SK-N-SH (cell line): ENCODE results near the gene BRPF3. TPM values are rescaled to one million over a fixed set of nuclear protein-coding genes. Genes with fewer than 3 reads are reported as not detected.

Source experiments
- CTCF ChIA-PET: fragments of 300-600, 350-600 bp; formaldehyde crosslinking; extraction: SDS; loops from one replicate; lab custom pipeline; 2021; lab: Yijun Ruan, JAX
- POLR2A ChIA-PET: fragments of 350-600 bp; sonication (Branson Sonifier 250); formaldehyde crosslinking; extraction: SDS; loops from one replicate; lab custom pipeline; 2020; ENCODE audit warnings: antibody characterized with exemption, inconsistent platforms; lab: Yijun Ruan, JAX
- DNase-seq: peaks from one replicate; pipeline ENCODE4 v3.0.0; 2012
- H2AFZ ChIP-seq: fragments of 200-600 bp; sonication (generic); 2 replicates; pipeline ENCODE4 v1.8.1; 2016; ENCODE audit warnings: antibody characterized with exemption, mild to moderate bottlenecking, low read depth
- H3F3A ChIP-seq: fragments of 200-600 bp; sonication (generic); replicated peaks from 2 replicates; pipeline ENCODE3; 2016; ENCODE audit warnings: antibody characterized with exemption, mild to moderate bottlenecking; ENCODE audit not compliant: insufficient read depth
- H3K27ac ChIP-seq, 2 experiments: fragments of 200-500 bp in 1 of 2; fragments of 200-600 bp in 1 of 2; sonication (Bioruptor generic) in 1 of 2; sonication (generic), shearing (Covaris generic) in 1 of 2; 2 replicates each; pipeline versions ENCODE4 v1.5.1 to v1.6.1; 2014 to 2016; ENCODE audit warnings: low read depth in 2 of 2, inconsistent platforms in 1 of 2, low read length in 1 of 2, mild to moderate bottlenecking in 1 of 2, mixed read lengths in 1 of 2
- H3K27me3 ChIP-seq: fragments of 200-600 bp; sonication (generic), shearing (Covaris generic); 2 replicates; pipeline ENCODE4 v1.6.1; 2016; ENCODE audit warnings: mixed run types; ENCODE audit not compliant: insufficient read depth
- H3K36me3 ChIP-seq, 2 experiments: fragments of 200-500 bp in 1 of 2; fragments of 200-600 bp in 1 of 2; sonication (Bioruptor generic) in 1 of 2; sonication (generic) in 1 of 2; replicated peaks in 1 of 2; 2 replicates each; pipeline versions ENCODE3 to v1.5.1; 2014 to 2016; ENCODE audit warnings: low read length in 1 of 2, mild to moderate bottlenecking in 1 of 2; ENCODE audit not compliant: insufficient read depth in 2 of 2, control insufficient read depth in 1 of 2
- H3K4me1 ChIP-seq, 2 experiments: fragments of 200-500 bp in 1 of 2; fragments of 200-600 bp in 1 of 2; sonication (Bioruptor generic) in 1 of 2; sonication (generic), shearing (Covaris generic) in 1 of 2; 2 replicates each; pipeline versions ENCODE4 v1.5.1 to v1.6.1; 2014 to 2016; ENCODE audit warnings: low read depth in 1 of 2, low read length in 1 of 2, mixed run types in 1 of 2; ENCODE audit not compliant: insufficient read depth in 2 of 2, control insufficient read depth in 1 of 2
- H3K4me2 ChIP-seq: fragments of 200-600 bp; sonication (generic), shearing (Covaris generic); 2 replicates; pipeline ENCODE4 v1.6.1; 2017; ENCODE audit warnings: mixed run types
- H3K4me3 ChIP-seq, 2 experiments: fragments of 200-500 bp in 1 of 2; fragments of 200-600 bp in 1 of 2; sonication (Bioruptor generic) in 1 of 2; sonication (generic), shearing (Covaris generic) in 1 of 2; 2 replicates each; pipeline versions ENCODE4 v1.5.1 to v1.8.1; 2014 to 2016; ENCODE audit warnings: low read depth in 2 of 2, inconsistent platforms in 1 of 2, low read length in 1 of 2, mild to moderate bottlenecking in 1 of 2, mixed read lengths in 1 of 2, moderate library complexity in 1 of 2
- H3K79me2 ChIP-seq: fragments of 200-600 bp; sonication (generic); 2 replicates; pipeline ENCODE4 v1.8.1; 2017; ENCODE audit warnings: mild to moderate bottlenecking; ENCODE audit not compliant: insufficient read depth
- H3K9ac ChIP-seq: fragments of 200-600 bp; sonication (generic); 2 replicates; pipeline ENCODE4 v1.6.1; 2017; ENCODE audit warnings: mixed run types
- H3K9me2 ChIP-seq: fragments of 200-600 bp; sonication (generic); 2 replicates; pipeline ENCODE4 v1.6.1; 2017; ENCODE audit warnings: mixed run types
- H3K9me3 ChIP-seq: fragments of 200-600 bp; sonication (generic); 2 replicates; pipeline ENCODE4 v1.6.1; 2017; ENCODE audit warnings: mixed run types, mild to moderate bottlenecking, moderate library complexity
- H4K20me1 ChIP-seq: fragments of 200-600 bp; sonication (generic); 2 replicates; pipeline ENCODE4 v1.6.1; 2017; ENCODE audit warnings: mild to moderate bottlenecking, mixed run types; ENCODE audit not compliant: insufficient read depth
- CHD2 ChIP-seq: fragments of 150-350 bp; IDR thresholded peaks from 2 replicates; pipeline ENCODE4 v1.6.1; 2018; ENCODE audit warnings: low read length; ENCODE audit not compliant: partially characterized antibody
- EZH2phosphoT487 ChIP-seq: fragments of 200-600 bp; sonication (generic); IDR thresholded peaks from 2 replicates; pipeline ENCODE4 v1.6.1; 2017; ENCODE audit warnings: low read depth, mixed run types, mild to moderate bottlenecking, antibody characterized with exemption, moderate library complexity, borderline replicate concordance
- FOXM1 ChIP-seq: IDR thresholded peaks from 2 replicates; pipeline ENCODE4 v1.4.0; 2012; ENCODE audit warnings: low read depth, mild to moderate bottlenecking
- GATA2 ChIP-seq: sonication (generic); formaldehyde crosslinking; IDR thresholded peaks from 2 replicates; pipeline ENCODE4 v1.5.0; 2020; ENCODE audit warnings: mild to moderate bottlenecking, missing genetic modification reagents
- MXI1 ChIP-seq: IDR thresholded peaks from 2 replicates; pipeline ENCODE4 v1.6.1; 2012; ENCODE audit warnings: mild to moderate bottlenecking, low read depth, low read length, improper control_type of control experiment
- NFIC ChIP-seq: IDR thresholded peaks from 2 replicates; pipeline ENCODE4 v1.4.0; 2012; ENCODE audit warnings: borderline replicate concordance
- NRF1 ChIP-seq: IDR thresholded peaks from 2 replicates; pipeline ENCODE4 v1.6.1; 2012; ENCODE audit warnings: low read depth, mild to moderate bottlenecking, low read length
- RAD21 ChIP-seq: IDR thresholded peaks from 2 replicates; pipeline ENCODE4 v1.6.1; 2012; ENCODE audit warnings: mild to moderate bottlenecking, low read length
- RFX5 ChIP-seq: IDR thresholded peaks from 2 replicates; pipeline ENCODE4 v1.6.1; 2012; ENCODE audit warnings: mild to moderate bottlenecking, improper control_type of control experiment, low read length
- SMC3 ChIP-seq: IDR thresholded peaks from 2 replicates; pipeline ENCODE4 v1.6.1; 2012; ENCODE audit warnings: low read depth, low read length, improper control_type of control experiment
- TAF1 ChIP-seq: IDR thresholded peaks from 2 replicates; pipeline ENCODE4 v1.6.1; 2012; ENCODE audit warnings: low read depth, mild to moderate bottlenecking, low read length, moderate library complexity, borderline replicate concordance
- TCF12 ChIP-seq: IDR thresholded peaks from 2 replicates; pipeline ENCODE4 v1.4.0; 2012
- WGBS: methylation state at CpG from one replicate; pipeline ENCODE4 v1.1.6; 2017; ENCODE audit warnings: low lambda C conversion rate; 5-methylcytosine and 5-hydroxymethylcytosine counted together
- polyA plus RNA-seq, 3 experiments: library from polyadenylated mRNA; depleted of rRNA; stranded (reverse); fragments of >200 nt; gene quantifications; 2 replicates each; pipeline ENCODE4 v1.2.3, GENCODE V29; 2012
- TF ChIP-seq, protein P1 (sequence below): fragments of 150-350 bp; IDR thresholded peaks from 2 replicates; pipeline ENCODE4 v1.6.1; 2017; ENCODE audit warnings: antibody characterized with exemption, low read length, low read depth, borderline replicate concordance
- TF ChIP-seq, protein P2 (sequence below): IDR thresholded peaks from 2 replicates; pipeline ENCODE4 v1.6.1; 2012; ENCODE audit warnings: mild to moderate bottlenecking, low read depth, low read length, moderate library complexity
- TF ChIP-seq, protein P3 (sequence below): IDR thresholded peaks from 2 replicates; pipeline ENCODE4; 2012
- TF ChIP-seq, protein P4 (sequence below): IDR thresholded peaks from 2 replicates; pipeline ENCODE4 v1.4.0; 2012; ENCODE audit warnings: low read depth

BRPF3 gene
- polyA plus RNA-seq, 1 of the 3 experiments (the other 2 are of a cell fraction) = 15.4 TPM

DNA sequence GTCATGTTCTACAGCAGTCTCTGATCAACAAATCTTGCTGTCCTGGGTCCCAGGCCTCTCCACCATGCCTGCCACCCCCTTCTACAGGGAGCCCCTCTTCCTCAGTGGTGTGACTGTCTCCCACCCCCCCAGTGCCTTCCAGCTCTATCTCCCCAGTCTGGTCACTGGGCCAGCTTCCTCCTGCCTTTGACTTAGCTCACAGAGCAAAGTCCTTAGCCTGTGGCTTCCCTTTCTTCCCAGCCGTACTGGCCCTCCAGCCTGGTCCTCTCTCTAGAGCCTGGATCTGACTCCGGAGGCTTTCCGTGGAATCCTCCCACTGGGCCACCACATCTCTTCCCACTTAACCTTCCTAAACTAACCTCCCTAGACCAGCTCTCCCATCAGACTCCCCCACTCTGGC lies 49.2 kb upstream of the BRPF3 start:
- H3K9me2 ChIP-seq = no peaks in the 10 kb centered on the region
- no peaks in the 10 kb centered on the region for H3K4me1 ChIP-seq
- no peak overlapping the region for H3K27ac ChIP-seq
- 82% methylated on average over 3 of the region's 3 CpGs for WGBS
- DNase-seq = no peak
- no peak overlapping the region for H2AFZ ChIP-seq
- no peaks in the 10 kb centered on the region for H3F3A ChIP-seq
- CTCF ChIA-PET = no interaction called here
- no peaks in the 10 kb centered on the region for H3K36me3 ChIP-seq
- no peaks in the 10 kb centered on the region for H3K79me2 ChIP-seq
- TF ChIP-seq, protein P1, sequence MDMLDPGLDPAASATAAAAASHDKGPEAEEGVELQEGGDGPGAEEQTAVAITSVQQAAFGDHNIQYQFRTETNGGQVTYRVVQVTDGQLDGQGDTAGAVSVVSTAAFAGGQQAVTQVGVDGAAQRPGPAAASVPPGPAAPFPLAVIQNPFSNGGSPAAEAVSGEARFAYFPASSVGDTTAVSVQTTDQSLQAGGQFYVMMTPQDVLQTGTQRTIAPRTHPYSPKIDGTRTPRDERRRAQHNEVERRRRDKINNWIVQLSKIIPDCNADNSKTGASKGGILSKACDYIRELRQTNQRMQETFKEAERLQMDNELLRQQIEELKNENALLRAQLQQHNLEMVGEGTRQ = no peak
- TF ChIP-seq MXI1 (no peak), GATA2 (CRISPR knock-in tag) (no peak), NRF1 (no peak), TCF12 (no peak), EZH2phosphoT487 (no peak), RFX5 (no peak), FOXM1 (no peak), RAD21 (no peak), TAF1 (no peak), CHD2 (no peak), SMC3 (no peak), NFIC (no peak)
- TF ChIP-seq, protein P2, sequence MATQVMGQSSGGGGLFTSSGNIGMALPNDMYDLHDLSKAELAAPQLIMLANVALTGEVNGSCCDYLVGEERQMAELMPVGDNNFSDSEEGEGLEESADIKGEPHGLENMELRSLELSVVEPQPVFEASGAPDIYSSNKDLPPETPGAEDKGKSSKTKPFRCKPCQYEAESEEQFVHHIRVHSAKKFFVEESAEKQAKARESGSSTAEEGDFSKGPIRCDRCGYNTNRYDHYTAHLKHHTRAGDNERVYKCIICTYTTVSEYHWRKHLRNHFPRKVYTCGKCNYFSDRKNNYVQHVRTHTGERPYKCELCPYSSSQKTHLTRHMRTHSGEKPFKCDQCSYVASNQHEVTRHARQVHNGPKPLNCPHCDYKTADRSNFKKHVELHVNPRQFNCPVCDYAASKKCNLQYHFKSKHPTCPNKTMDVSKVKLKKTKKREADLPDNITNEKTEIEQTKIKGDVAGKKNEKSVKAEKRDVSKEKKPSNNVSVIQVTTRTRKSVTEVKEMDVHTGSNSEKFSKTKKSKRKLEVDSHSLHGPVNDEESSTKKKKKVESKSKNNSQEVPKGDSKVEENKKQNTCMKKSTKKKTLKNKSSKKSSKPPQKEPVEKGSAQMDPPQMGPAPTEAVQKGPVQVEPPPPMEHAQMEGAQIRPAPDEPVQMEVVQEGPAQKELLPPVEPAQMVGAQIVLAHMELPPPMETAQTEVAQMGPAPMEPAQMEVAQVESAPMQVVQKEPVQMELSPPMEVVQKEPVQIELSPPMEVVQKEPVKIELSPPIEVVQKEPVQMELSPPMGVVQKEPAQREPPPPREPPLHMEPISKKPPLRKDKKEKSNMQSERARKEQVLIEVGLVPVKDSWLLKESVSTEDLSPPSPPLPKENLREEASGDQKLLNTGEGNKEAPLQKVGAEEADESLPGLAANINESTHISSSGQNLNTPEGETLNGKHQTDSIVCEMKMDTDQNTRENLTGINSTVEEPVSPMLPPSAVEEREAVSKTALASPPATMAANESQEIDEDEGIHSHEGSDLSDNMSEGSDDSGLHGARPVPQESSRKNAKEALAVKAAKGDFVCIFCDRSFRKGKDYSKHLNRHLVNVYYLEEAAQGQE = no peak
- TF ChIP-seq, protein P3, sequence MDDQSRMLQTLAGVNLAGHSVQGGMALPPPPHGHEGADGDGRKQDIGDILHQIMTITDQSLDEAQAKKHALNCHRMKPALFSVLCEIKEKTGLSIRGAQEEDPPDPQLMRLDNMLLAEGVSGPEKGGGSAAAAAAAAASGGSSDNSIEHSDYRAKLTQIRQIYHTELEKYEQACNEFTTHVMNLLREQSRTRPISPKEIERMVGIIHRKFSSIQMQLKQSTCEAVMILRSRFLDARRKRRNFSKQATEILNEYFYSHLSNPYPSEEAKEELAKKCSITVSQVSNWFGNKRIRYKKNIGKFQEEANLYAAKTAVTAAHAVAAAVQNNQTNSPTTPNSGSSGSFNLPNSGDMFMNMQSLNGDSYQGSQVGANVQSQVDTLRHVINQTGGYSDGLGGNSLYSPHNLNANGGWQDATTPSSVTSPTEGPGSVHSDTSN = no peak
- TF ChIP-seq, protein P4, sequence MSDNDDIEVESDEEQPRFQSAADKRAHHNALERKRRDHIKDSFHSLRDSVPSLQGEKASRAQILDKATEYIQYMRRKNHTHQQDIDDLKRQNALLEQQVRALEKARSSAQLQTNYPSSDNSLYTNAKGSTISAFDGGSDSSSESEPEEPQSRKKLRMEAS = no peak
- no peaks in the 10 kb centered on the region for H3K9me3 ChIP-seq
- POLR2A ChIA-PET = no interaction called here
- H3K9ac ChIP-seq = no peak overlapping the region
- no peak overlapping the region for H3K4me3 ChIP-seq
- H3K27me3 ChIP-seq = no peaks in the 10 kb centered on the region
- no peaks in the 10 kb centered on the region for H4K20me1 ChIP-seq
- H3K4me2 ChIP-seq = no peak overlapping the region
